ENCODE results near the gene GSTA2.

GRCh38 chr6:52787917-52788316, 24.6 kb upstream of the GSTA2 start:
- TF ChIP-seq POLR2AphosphoS5 (IDR thresholded peaks at IDR 0.05) (no peak), CTCF (IDR thresholded peaks at IDR 0.05) (no peak), POLR2A (IDR thresholded peaks at IDR 0.05) (no peak), EP300 (IDR thresholded peaks at IDR 0.05) (no peak)
